ENCODE results near the gene PKIG.

- TF ChIP-seq CTCF (IDR thresholded peaks at IDR 0.05; ENCODE audit: control extremely low read depth in 1 of 3, insufficient read depth in 1 of 3, low read depth in 1 of 3, low read length in 3 of 3) (no peak), POLR2A (IDR thresholded peaks at IDR 0.05; ENCODE audit: control extremely low read depth in 1 of 2, low read depth in 2 of 2, low read length in 2 of 2) (no peak), JUND (IDR thresholded peaks at IDR 0.05; ENCODE audit: low read length) (no peak)
Measured at GRCh38 chr20:44552568-44552949, 29.8 kb upstream of the PKIG start.
